HepG2 (cell line): ENCODE measurements around the gene TTC28. TPM values are rescaled to one million over a fixed set of nuclear protein-coding genes. Genes with fewer than 3 reads are reported as not detected.
A peak's percentile ranks its signal among the peaks of the same experiment; 100 is the strongest.
"Not testable (repeated sequence)": the region's sequence is repeated elsewhere in the genome, so short reads cannot be mapped to it uniquely, and the experiment has no call there.

Experiments used
- EP300 ChIP-seq, 3 experiments: sonication (generic) in 1 of 3; formaldehyde crosslinking in 1 of 3; IDR thresholded peaks; 2 replicates each; pipeline versions ENCODE4 v1.5.1 to v1.6.1; 2011 to 2020; ENCODE audit warnings: low read depth in 2 of 3, low read length in 2 of 3, borderline replicate concordance in 1 of 3, improper control_type of control experiment in 1 of 3, mild to moderate bottlenecking in 1 of 3, missing genetic modification reagents in 1 of 3, moderate library complexity in 1 of 3
- HIVEP1 ChIP-seq: sonication (generic); formaldehyde crosslinking; IDR thresholded peaks from 2 replicates; pipeline ENCODE4 v1.4.0; 2020; ENCODE audit warnings: mild to moderate bottlenecking, missing genetic modification reagents
- HNF4G ChIP-seq, 2 experiments: sonication (generic) in 1 of 2; formaldehyde crosslinking in 1 of 2; IDR thresholded peaks; 2 replicates each; pipeline versions ENCODE4 v1.4.0 to v1.6.1; 2011 to 2020; ENCODE audit warnings: borderline replicate concordance in 2 of 2, low read depth in 2 of 2, mild to moderate bottlenecking in 2 of 2, low read length in 1 of 2, missing genetic modification reagents in 1 of 2, moderate library complexity in 1 of 2
- MEF2D ChIP-seq: sonication (generic); formaldehyde crosslinking; IDR thresholded peaks from 2 replicates; pipeline ENCODE4 v1.5.1; 2020; ENCODE audit warnings: mild to moderate bottlenecking, missing genetic modification reagents
- MIER3 ChIP-seq: IDR thresholded peaks from 2 replicates; pipeline ENCODE4 v1.6.1; 2016; ENCODE audit warnings: missing compliant biosample characterization, borderline replicate concordance
- MXD4 ChIP-seq: IDR thresholded peaks from 2 replicates; pipeline ENCODE4 v1.6.1; 2016; ENCODE audit warnings: mild to moderate bottlenecking, missing biosample characterization, missing genetic modification reagents
- NONO ChIP-seq, 2 experiments: fragments of 450-650 bp in 1 of 2; sonication (generic) in 1 of 2; formaldehyde crosslinking in 1 of 2; IDR thresholded peaks in 1 of 2; conservative IDR thresholded peaks in 1 of 2; 2 replicates each; pipeline versions ENCODE4 v1.6.1 to v1.8.0; 2017 to 2022; ENCODE audit warnings: mild to moderate bottlenecking in 1 of 2, missing genetic modification reagents in 1 of 2, moderate library complexity in 1 of 2
- NRL ChIP-seq: sonication (generic); formaldehyde crosslinking; IDR thresholded peaks from 2 replicates; pipeline ENCODE4 v1.5.0; 2020; ENCODE audit warnings: missing genetic modification reagents, mild to moderate bottlenecking, moderate library complexity, borderline replicate concordance
- TFDP2 ChIP-seq: sonication (generic); formaldehyde crosslinking; IDR thresholded peaks from 2 replicates; pipeline ENCODE4 v1.4.0; 2020; ENCODE audit warnings: missing genetic modification reagents
- ZBTB2 ChIP-seq: sonication (generic); formaldehyde crosslinking; IDR thresholded peaks from 2 replicates; pipeline ENCODE4 v1.8.0; 2022; ENCODE audit warnings: low read depth, missing genetic modification reagents
- ZBTB7B ChIP-seq: sonication (generic); formaldehyde crosslinking; IDR thresholded peaks from 2 replicates; pipeline ENCODE4 v1.4.0; 2020; ENCODE audit warnings: missing genetic modification reagents
- ZMYM2 ChIP-seq: sonication (generic); formaldehyde crosslinking; IDR thresholded peaks from 2 replicates; pipeline ENCODE4 v1.8.0; 2022; ENCODE audit warnings: mild to moderate bottlenecking, missing genetic modification reagents
- ZMYM4 ChIP-seq: sonication (generic); formaldehyde crosslinking; IDR thresholded peaks from 2 replicates; pipeline ENCODE4 v1.8.1; 2023; ENCODE audit warnings: mild to moderate bottlenecking, missing genetic modification reagents
- ZNF749 ChIP-seq: sonication (generic); formaldehyde crosslinking; IDR thresholded peaks from 2 replicates; pipeline ENCODE4 v1.8.0; 2022; ENCODE audit warnings: mild to moderate bottlenecking, missing genetic modification reagents, moderate library complexity, borderline replicate concordance
- ZNF772 ChIP-seq: sonication (generic); formaldehyde crosslinking; IDR thresholded peaks from 2 replicates; pipeline ENCODE4 v1.5.0; 2020; ENCODE audit warnings: mild to moderate bottlenecking, missing genetic modification reagents
- polyA plus RNA-seq, 8 experiments: library from polyadenylated mRNA; depleted of rRNA in 3 of 8; stranded (reverse) in 7 of 8; unstranded in 1 of 8; fragments of >200 nt; fragmentation: Illumina TruSeq in 4 of 8; extraction: Trizol in 4 of 8; gene quantifications; 2 replicates each; pipeline versions ENCODE4 v1.2.1 to v1.2.3, GENCODE V29; 2011 to 2016; ENCODE audit warnings: low read depth in 4 of 8, missing spikeins in 1 of 8, mixed read lengths in 1 of 8; ENCODE audit not compliant: insufficient read depth in 1 of 8
- total RNA-seq, 5 experiments: library from RNA; depleted of rRNA; stranded (reverse); fragments of >200 nt; fragmentation: Illumina TruSeq; extraction: Trizol; gene quantifications; 2 replicates each; pipeline ENCODE4 v1.2.3, GENCODE V29; 2016; ENCODE audit warnings: low read depth in 1 of 5
- TF ChIP-seq, protein P1 (sequence below): sonication (generic); formaldehyde crosslinking; IDR thresholded peaks from 2 replicates; pipeline ENCODE4 v1.5.0; 2020; ENCODE audit warnings: mild to moderate bottlenecking, missing genetic modification reagents, moderate library complexity
- TF ChIP-seq, protein P2 (sequence below): sonication (generic); formaldehyde crosslinking; IDR thresholded peaks from 2 replicates; pipeline ENCODE4 v1.5.0; 2020; ENCODE audit warnings: missing genetic modification reagents, mild to moderate bottlenecking, borderline replicate concordance

The TTC28 gene
- total and polyA plus RNA-seq, 2 of the 13 experiments (the other 11 are each of a cell fraction or from before 2014, with no cell fraction given), result 4.2 to 13.1 TPM

GRCh38 chr22:28679611-28680287 lies at the start of gene TTC28 (continued):
- TF ChIP-seq MXD4 (CRISPR knock-in tag) (peak; percentile 43; the same call in 1 of the 2 replicates), TFDP2 (CRISPR knock-in tag) (peak; percentile 54; the same call in 1 of the 2 replicates), EP300 (IDR thresholded peaks at IDR 0.05; ENCODE audit: low read depth in 2 of 2, low read length in 2 of 2) (peak in 1 of 2 experiments; percentile 90; a peak in 2 of 4 replicates), ZBTB2 (peak; percentile 80), MIER3 (CRISPR knock-in tag) (0 out of 2 replicates have a peak, but pooled peaks have one; percentile 25), ZBTB7B (CRISPR knock-in tag) (peak; percentile 88; the same call in 1 of the 2 replicates), HIVEP1 (CRISPR knock-in tag) (peak; percentile 84), NRL (0 out of 2 replicates have a peak, but pooled peaks have one; percentile 29), ZNF749 (peak; percentile 80; the same call in 1 of the 2 replicates), ZMYM4 (CRISPR knock-in tag) (peak; percentile 61), MEF2D (peak; percentile 77; the same call in 1 of the 2 replicates), ZNF772 (CRISPR knock-in tag) (peak; percentile 39; the same call in 1 of the 2 replicates), ZMYM2 (CRISPR knock-in tag) (0 out of 2 replicates have a peak, but pooled peaks have one; percentile 53), HNF4G (CRISPR knock-in tag; IDR thresholded peaks at IDR 0.05; ENCODE audit: borderline replicate concordance, low read depth) (peak; percentile 65; the same call in 1 of the 2 replicates), NONO (CRISPR knock-in tag; conservative IDR thresholded peaks at IDR 0.05) (peak; percentile 61)
- not testable (repeated sequence) for TF ChIP-seq EP300 (CRISPR knock-in tag; IDR thresholded peaks at IDR 0.05; ENCODE audit: borderline replicate concordance); HNF4G (IDR thresholded peaks at IDR 0.05; ENCODE audit: borderline replicate concordance, low read depth, low read length); NONO (IDR thresholded peaks at IDR 0.05)
- TF ChIP-seq, protein P1, sequence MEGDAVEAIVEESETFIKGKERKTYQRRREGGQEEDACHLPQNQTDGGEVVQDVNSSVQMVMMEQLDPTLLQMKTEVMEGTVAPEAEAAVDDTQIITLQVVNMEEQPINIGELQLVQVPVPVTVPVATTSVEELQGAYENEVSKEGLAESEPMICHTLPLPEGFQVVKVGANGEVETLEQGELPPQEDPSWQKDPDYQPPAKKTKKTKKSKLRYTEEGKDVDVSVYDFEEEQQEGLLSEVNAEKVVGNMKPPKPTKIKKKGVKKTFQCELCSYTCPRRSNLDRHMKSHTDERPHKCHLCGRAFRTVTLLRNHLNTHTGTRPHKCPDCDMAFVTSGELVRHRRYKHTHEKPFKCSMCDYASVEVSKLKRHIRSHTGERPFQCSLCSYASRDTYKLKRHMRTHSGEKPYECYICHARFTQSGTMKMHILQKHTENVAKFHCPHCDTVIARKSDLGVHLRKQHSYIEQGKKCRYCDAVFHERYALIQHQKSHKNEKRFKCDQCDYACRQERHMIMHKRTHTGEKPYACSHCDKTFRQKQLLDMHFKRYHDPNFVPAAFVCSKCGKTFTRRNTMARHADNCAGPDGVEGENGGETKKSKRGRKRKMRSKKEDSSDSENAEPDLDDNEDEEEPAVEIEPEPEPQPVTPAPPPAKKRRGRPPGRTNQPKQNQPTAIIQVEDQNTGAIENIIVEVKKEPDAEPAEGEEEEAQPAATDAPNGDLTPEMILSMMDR (CRISPR knock-in tag), result 0 out of 2 replicates have a peak, but pooled peaks have one; percentile 20
- TF ChIP-seq, protein P2, sequence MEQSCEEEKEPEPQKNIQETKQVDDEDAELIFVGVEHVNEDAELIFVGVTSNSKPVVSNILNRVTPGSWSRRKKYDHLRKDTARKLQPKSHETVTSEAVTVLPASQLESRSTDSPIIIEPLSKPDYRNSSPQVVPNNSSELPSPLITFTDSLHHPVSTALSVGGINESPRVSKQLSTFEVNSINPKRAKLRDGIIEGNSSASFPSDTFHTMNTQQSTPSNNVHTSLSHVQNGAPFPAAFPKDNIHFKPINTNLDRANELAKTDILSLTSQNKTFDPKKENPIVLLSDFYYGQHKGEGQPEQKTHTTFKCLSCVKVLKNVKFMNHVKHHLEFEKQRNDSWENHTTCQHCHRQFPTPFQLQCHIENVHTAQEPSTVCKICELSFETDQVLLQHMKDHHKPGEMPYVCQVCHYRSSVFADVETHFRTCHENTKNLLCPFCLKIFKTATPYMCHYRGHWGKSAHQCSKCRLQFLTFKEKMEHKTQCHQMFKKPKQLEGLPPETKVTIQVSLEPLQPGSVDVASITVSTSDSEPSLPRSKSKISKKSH (CRISPR knock-in tag), result peak; percentile 81; the same call in 1 of the 2 replicates
